Measurements from ENCODE around the gene KLRB1.
"Not testable (repeated sequence)": the region's sequence is repeated elsewhere in the genome, so short reads cannot be mapped to it uniquely, and the experiment has no call there.

The KLRB1 gene

DNA sequence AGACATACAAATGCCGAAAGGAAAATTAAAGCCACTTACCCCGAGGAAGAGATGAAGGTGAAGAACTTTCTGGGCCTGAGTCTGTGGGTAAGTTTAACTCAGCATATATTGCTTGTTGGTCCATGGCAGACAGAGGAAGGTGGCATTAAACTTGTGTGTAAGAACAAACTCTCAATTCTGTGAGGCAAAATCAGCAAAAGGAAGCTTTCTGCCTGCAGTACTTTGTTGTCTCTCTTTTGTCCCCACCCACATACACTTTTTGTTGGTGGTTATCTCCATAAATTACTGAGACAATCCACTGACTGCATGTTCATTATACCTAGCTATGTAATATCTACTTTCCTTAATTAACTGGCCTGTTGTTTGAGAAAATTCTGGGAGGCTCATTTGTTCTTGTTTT is at the start of gene KLRB1:
TSS of gene KLRB1 (minus strand) at position 201 of the 400 bp plus-strand sequence. CDS start at position 124, 77 bp downstream.
- no peak for DNase-seq

DNA sequence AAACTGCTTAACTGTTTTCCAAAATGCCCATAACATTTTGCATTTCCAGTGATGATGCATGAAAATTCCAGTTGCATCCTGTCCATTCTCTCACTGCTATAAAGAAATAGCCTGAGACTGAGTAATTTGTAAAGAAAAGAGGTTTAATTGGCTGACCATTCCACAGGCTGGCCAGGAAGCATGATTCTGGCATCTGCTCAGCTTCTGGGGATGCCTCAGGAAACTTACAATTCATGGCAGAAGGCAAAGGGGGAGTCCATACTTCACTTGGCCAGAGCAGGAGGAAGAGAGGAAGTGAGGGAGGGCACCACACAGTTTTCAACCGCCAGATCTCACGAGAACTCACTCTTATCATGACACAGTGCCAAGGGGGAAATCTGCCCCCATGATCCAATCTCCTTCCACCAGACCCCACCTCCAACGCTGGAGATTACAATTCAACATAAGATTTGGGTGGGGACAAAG is 43.6 kb upstream of the KLRB1 start:
- no peak for DNase-seq

DNA sequence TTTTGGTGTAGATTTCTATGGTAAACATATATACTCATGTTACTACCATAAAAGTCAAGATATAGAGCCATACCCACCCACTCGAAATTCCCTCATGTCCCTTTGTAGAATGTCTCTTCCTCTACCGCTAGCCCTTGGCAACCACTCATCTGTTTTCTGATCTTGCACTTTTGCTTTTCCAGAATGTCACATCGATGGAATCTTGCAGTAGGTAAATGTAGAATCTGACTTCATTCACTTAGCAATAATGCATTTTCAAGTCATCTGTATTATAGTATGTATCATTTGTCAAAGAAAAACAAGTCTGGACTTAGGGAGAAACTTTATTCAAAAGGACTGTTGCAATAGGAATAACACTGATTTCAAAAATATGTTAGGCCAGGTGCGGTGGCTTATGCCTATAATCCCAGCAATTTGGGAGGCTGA is 42.4 kb upstream of the KLRB1 start:
- DNase-seq = no peak

DNA sequence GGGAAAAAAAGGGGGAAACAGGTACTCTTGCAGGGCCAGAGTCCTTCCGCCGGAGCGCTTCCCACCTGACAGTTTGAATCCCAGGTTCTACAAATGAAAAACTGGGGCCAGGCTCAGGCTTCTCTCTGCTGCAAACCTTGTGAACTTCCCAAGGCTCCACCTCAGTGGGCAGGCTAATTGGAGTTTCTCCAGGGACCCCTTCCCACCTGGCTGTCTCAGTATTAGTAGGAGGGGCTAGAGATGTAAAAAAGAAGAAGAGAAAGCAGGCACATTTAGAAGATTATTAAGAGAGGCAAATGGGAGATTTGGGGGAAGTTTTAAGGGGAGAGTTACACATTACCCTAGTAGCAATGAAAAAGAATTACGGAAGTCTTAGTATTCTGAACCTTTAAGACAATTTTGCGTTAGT is 41.8 kb upstream of the KLRB1 start:
- no peak for DNase-seq

DNA sequence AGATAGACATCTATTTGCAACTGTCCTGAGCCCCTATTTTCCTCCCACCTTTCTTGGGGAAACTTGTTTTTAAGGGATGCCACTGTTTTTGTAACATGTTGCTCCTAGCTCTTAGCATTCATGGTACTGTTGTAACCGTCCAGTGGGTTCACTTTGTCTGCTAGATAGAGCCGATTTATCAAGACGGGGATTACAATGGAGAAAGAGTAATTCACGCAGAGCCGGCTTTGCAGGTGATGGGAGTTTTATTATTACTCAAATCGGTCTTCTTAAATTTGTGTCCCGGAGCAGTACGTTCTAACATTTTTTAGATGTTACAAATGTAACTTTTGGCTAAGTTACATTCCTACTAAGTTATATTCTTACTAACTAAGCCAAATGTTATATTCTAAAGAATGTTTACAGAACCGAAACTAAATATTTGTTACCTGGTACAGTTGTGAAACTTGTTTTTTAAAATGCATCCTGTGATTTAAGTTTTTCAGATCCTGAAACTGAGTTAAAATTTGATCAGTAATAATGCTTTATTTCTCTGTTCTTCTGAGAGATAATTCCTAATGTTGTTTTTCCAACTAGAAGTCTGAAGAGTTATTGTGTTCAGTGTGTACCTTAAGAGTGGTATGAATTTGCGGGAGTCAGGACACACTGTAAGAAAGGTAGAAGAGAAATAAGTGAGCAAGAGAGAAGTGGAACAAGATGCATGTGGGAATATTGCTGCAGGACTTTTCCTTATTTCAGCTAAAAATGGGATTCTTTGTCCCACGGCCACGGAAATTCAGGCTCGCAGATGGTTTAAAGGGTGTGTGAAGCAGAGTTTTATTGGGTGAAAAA is 41.2 kb upstream of the KLRB1 start:
- no peak for DNase-seq

DNA sequence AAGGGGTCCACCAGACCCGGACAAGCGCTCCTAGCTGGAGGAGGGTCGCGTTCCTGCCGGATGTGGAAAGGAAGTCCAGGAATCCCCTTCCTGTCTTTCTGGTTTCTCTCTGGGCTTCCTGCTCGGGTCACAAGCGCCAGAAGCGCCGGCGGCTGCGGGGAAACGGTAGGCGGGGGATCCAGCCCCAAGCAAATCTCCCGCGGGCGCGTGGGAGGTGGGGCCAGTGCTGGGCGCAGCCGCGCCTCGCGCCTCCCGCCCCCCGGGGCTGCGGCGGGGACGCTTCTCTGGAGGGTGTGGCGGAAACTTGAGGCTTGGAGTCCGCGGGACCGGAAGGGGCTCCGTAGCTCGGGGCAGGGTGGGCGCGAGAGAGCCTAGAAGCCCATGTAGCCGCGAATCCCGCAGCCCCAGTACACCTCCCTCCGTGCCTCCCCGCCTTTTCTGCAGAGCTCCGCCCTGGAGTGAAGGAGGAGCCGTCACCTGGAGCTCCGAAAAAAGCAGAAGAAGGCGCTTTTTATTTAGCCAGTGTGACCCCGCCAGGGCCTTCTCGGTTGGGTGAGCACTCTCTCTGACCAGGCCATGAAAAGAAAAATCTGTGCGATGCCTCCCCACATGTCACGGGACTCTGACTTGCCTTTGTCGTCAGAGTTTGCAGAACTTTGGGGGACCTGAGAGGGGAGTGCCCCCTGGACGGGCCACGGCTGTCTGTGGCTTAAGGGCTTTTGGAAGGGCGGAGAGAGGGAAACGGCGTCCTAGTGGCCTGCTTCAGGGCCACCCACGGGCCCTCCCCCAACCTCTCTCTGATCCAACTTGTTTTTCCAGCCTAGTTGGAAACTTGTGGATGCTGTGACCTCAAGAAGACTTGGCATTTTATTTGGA is 40.3 kb upstream of the KLRB1 start:
- DNase-seq = no peak

DNA sequence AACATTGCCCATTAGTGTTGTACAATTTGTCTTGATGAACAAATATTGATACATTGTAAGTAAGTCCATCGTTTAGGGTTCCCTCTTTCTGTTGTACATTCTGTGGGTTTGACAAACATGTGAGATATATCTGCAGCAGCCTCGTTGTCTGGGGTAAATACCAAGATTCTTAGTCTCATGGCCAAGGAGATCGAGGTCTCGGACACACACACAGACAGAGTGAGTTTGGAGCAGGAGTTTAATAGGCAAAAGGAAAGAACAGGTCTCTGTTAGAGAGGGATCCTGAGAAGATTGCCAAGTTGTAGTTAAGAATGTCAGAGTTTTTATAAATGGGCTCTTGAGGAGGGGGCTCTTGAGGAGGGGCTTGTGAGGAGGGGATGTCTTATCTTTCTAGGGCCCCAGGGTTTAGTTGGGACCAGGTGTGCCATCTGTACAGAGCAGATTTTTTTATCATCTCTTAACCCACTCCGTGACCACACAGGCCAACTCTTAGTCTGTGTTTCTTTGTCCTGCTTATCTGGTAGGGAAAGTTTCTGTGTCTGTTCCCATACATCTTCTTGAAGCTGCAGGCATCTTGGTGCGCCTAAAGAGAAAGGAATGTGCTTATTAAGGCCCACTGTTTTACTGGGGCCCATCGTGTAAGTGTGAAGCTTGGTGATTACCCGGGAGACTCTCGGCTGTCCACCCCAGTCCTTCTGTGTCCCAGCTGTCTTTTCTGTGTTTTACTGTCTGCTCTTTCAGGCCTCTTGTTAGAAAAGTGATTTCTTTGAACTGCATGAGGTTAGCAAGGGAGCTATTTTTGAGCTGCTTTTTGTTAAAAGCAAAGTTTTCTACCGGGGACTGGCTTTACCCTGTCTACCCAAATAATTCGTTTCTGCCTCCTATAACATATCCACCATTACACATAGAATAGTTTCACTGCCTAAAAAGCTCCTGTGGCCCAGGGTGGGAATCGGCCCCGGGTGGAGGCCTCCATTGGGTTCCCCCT is 39.4 kb upstream of the KLRB1 start:
- no peak for DNase-seq

DNA sequence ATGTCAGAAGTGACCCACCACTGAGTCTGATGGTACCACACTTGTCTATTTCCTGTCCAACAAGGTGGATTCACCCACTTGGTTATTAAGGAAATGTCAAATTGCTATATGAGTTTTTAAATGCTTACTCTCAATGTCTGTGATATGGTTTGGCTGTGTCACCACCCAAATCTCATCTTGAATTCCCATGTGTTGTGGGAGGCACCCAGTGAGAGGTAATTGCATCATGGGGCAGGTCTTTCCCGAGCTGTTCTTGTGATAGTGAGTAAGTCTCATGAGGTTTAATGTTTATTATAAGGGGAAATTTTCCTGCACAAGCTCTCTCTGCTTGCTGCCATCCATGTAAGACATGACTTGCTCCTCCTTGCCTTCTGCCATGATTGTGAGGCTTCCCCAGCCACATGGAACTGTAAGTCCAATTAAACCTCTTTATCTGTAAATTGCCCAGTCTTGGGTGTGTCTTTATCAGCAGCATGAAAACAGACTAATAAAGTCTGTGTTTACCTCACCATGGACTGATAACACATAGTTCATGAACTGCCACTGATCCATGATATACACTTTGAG is 37.4 kb upstream of the KLRB1 start:
- not testable (repeated sequence) for DNase-seq

DNA sequence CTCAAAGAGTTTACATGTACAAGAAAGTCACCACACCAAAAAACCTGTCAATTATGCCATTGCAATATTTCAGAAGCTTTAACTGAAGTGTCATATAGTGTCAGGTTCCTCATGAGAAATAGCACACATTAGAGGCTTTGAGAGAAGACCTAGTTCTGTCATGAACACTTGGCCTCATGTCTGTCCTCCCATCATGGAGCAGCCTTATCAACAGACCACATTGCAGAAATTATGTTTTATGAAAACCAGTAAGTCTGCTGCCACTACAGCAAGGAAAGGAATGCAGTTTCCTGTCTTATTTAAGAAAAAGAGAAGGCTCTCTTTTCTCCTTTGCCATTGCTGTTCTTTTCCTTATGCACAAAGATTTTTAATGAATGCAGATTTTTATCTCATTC is 35.5 kb upstream of the KLRB1 start:
- no peak for DNase-seq

DNA sequence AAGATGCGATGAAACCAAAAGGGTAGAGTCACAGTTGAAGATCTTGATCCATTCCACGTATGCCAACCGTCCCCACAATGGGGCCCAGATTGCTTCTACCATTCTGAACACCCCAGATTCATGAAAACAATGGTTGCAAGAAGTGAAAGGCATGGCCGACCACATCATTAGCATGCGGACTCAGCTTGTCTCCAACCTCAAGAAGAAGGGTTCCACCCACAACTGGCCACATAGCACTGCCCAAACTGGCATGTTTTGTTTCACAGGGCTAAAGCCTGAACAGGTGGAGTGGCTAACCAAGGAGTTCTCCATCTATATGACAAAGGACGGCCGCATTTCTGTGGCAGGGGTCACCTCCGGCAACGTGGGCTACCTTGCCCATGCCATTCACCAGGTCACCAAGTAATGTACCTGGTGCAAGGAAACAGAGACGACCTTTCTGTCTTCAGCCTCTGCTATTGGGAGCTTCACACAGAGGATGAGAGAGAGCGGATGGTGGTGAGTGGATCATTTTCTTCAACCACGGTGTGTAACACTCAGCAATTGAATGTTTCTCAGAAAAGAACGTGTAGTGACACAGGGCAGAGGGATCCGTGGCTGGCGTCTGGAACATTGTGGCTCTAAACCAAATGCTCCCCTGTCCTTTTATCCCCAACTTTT is 35.0 kb upstream of the KLRB1 start:
- no peak for DNase-seq

DNA sequence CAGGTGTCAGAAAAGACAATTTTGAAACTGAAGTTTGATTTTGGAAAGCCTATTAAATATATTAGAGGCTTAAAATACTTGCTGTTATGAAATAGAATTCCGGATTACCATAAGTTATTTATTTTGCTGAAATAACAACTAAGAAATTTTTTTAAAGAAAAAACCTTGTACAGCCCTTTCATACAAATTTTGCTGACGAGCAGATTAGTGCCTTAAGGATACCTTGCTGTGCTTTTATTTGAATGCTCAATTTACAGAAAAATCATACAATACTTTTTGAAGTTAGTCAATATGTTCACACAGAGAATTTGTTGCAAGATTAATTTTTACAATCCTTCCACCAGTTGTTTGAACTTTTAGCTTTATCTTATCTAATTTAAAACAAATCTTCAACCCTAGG is 32.3 kb upstream of the KLRB1 start:
- DNase-seq = no peak

DNA sequence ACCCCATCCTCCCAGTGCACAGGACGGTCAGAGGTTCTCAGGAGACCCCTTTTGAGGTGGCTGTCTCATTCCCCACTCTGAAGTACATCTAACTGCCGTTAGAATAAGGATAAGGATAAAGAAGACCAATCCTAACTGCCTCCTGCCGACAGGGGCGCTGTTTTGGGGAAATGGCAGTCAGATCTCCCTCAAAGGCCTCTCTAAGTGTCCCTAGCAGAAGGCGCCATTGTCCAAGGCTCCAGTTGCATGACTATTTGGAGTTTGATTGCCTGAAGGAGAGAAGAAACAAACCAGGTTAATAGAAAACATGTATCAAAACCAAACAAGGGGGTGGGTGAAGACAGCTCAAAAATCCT is 29.1 kb upstream of the KLRB1 start:
- DNase-seq = no peak

DNA sequence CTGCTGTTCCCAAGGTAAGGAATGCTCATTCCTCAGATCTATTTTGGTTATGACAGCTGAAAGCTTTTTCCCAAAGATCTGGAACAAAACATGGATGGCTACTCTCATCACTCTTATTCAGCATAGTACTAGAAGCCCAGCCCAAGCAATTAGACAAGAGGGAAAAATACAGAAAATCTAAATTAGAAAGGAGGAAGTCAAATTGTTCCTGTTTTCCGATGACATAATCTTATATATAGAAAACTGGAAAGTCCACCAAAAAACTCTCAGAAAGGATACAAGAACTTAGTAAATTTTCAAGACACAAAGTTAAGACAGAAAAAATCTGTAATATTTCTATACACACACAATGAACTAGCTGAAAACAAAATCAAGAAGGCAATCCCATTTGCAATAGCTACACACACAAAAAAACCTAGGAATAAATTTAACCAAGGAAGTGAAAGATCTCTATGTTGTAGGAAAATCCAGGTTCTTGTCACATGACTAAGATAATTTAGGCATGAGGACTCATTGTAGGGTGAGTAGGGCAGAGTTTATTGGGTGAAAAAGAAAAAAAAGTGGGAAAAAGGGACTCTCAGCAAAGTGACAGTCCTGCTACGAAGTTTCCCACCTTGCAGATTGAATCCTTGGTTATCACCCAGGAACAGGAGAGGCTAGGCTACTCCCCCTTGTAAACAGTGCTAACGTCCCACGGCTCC is 28.6 kb upstream of the KLRB1 start:
- DNase-seq = no peak

DNA sequence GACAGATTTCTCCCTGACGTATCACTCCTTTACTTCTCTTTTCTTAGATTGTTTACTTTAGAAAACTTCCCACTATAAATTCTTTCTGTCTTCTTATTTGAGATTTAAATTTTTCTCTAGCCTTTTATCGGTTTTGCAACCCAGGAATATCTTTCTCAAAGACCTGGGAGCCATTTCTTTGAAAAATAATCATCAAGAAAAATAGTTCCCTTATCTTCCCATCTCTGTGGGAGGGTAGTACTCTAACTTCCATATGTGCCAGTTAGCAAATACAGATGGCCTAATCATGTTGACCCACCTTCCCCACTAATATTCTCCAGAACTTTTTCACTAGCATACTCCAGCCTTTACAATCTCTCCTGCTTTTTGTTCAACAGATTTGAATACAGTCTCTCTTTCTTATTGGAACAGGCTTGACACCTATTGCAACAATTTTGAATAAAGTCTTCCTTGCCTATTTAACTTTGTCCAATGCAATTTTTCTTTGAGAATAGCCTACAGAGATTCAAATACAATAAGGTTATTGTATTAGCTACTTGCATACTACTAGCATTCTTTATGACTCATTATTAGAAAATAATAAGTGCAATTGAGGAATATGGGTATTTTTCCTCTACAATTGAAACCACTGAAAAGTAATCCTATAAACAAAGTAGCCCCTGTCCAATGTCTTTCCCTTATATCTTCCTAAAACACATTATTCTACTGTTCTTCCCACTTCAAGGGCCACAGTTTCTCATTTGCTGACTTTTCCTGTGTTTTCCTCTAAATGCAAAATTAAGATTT is 27.4 kb upstream of the KLRB1 start:
- no peak for DNase-seq

DNA sequence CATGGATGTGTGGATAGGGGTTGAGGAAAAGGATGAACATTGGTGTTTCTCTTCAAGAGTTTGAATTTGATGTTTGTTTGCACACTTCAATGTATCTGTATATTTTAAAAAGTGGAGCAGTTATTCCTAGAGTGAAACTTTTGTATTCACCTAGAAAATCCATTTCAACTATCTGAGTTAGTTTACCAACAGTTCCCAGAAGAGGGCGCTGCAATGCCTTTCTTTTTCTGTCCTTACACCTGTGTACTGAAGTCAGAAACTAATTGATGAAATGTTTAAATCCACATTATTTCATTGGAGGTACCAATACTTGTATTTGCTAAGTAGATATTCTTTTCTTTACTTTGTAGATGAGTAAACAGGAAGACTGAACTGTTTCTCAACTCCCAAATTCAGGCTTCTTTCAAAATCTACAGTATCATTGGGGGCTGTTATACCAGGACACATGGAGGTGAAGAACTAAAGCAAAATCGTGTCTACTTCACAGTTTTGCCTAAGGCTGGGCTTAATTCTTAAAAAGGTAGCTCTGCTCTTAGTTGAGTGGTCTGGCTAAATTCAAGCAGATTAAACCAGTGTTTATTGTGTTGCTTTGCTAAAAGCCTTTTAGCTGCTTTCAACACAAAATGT is 26.6 kb upstream of the KLRB1 start:
- DNase-seq = no peak

DNA sequence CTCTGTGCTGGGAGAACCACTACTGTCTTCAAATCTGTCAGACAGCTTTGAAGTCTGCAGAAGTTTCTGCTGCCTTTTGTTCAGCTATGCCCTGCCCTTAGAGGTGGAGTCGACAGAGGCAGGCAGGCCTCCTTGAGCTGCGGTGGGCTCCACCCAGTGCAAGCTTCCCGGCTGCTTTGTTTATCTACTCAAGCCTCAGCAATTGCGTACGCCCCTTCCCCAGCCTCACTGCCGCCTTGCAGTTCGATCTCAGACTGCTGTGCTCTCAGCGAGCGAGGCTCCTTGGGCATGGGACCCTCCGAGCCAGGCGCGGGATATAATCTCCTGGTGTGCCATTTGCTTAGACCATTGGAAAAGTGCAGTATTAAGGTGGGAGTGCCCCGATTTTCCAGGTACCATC is 25.1 kb upstream of the KLRB1 start:
- DNase-seq = no peak

DNA sequence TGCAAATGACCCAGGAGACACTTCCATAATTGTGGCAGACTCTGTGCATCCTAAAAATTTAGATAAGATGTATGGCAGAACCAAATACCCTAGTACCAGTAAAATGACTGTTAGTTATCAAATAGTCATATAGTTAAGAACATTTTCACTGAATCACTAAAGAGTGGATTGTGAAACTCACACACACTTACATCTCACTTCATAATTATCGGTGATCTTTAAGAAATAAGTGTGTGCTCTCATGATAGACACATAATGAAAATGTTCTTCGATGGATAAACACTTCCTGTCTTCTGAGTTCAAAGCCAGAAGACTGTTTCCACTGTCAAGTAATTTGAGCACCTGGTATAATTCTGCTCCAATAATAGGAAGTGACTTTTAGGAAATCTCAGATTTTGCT is 19.1 kb upstream of the KLRB1 start:
- no peak for DNase-seq

DNA sequence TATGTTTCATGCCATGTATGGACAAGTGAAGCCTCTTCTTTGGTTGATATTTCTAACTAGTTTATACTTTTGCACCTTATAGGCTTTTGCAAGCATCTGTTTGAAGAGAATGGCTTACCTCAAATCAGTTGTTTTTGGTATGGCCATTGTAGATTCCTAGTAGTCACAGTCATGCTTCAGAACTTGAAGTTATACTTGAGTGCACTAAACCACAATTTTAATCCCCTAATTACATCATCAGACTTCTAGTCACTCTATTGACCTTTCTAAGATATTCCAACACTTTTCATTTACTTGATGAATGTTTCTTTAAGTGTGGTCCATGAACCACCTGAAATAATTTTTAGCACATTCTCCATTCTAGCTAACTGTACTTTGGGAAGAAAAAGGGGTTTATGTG is 18.6 kb upstream of the KLRB1 start:
- no peak for DNase-seq

DNA sequence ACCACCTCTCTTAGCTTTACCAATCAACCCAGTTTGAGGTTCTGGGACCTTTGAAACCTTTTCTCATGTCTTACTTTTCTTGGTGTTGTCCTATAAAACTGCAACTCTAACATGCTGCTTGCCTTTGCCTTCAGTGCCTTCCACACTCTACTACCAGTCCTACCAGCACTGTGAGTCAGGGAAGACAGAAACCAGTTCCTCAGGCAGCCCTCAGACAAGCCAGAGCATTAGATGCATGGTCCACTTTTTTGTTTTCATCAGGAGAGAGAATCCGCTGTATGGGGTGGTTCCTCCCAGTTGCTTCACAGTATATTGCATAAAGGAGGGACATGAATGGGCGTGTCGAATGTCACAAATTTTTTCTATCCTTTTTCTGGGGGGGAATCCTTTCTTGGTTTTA is 17.3 kb upstream of the KLRB1 start:
- no peak for DNase-seq
